Measurements from ENCODE around the gene CASKIN2.

DNA sequence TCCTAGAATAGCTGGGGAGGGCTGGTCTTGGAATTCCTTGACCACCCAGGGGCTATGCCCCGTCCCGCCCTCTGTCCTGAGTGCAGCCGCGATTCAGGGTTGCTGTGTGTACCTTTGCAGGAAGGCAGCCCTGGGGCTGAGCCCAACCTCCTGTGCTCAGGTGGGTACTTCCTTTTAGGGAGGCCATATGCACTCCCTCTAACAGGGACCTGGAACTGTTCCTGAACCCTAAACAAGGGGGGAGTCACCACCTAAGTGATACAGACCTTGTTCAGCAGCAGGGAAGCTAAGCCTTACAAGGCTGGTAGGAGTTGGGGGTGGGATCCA lies 34.8 kb upstream of the CASKIN2 start:
- TF ChIP-seq, protein P1, sequence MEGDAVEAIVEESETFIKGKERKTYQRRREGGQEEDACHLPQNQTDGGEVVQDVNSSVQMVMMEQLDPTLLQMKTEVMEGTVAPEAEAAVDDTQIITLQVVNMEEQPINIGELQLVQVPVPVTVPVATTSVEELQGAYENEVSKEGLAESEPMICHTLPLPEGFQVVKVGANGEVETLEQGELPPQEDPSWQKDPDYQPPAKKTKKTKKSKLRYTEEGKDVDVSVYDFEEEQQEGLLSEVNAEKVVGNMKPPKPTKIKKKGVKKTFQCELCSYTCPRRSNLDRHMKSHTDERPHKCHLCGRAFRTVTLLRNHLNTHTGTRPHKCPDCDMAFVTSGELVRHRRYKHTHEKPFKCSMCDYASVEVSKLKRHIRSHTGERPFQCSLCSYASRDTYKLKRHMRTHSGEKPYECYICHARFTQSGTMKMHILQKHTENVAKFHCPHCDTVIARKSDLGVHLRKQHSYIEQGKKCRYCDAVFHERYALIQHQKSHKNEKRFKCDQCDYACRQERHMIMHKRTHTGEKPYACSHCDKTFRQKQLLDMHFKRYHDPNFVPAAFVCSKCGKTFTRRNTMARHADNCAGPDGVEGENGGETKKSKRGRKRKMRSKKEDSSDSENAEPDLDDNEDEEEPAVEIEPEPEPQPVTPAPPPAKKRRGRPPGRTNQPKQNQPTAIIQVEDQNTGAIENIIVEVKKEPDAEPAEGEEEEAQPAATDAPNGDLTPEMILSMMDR (conservative IDR thresholded peaks at IDR 0.05 in 1 of 2, IDR thresholded peaks at IDR 0.05 in 1 of 2; ENCODE audit: extremely low read depth in 1 of 2, insufficient read depth in 1 of 2, low read depth in 1 of 2, low read length in 2 of 2): no peak
- no peak for TF ChIP-seq EZH2 (IDR thresholded peaks at IDR 0.05; ENCODE audit: borderline replicate concordance, low read length)

Data from mammary epithelial cell (primary cell).